Measurements from ENCODE around the gene POLR1B.
A peak's percentile ranks its signal among the peaks of the same experiment; 100 is the strongest.
"Not testable (repeated sequence)": the region's sequence is repeated elsewhere in the genome, so short reads cannot be mapped to it uniquely, and the experiment has no call there.

The POLR1B gene

GRCh38 chr2:112541315-112542122 is 746 bp upstream of the POLR1B start:
- peak; percentile 70 for DNase-seq

GRCh38 chr2:112542984-112543661 is 858 bp downstream of the POLR1B start:
- DNase-seq, result peak; percentile 5

GRCh38 chr2:112547333-112547732 is 5.1 kb downstream of the POLR1B start:
- DNase-seq, result no peak

- DNase-seq, result no peak
These were observed 6.7 kb downstream of the POLR1B start for GRCh38 chr2:112548980-112549379.

GRCh38 chr2:112566104-112566503 is 23.8 kb downstream of the POLR1B start:
- no peak for DNase-seq

GRCh38 chr2:112566508-112566907 is 24.2 kb downstream of the POLR1B start:
- DNase-seq, result not testable (repeated sequence)

GRCh38 chr2:112572005-112572404 is 29.7 kb downstream of the POLR1B start:
- no peak for DNase-seq

GRCh38 chr2:112577756-112578155 is 35.5 kb downstream of the POLR1B start:
- no peak for DNase-seq

- no peak for DNase-seq
These were observed 37.0 kb downstream of the POLR1B start for GRCh38 chr2:112579241-112579640.

- no peak for DNase-seq
These were observed 37.8 kb downstream of the POLR1B start for GRCh38 chr2:112580084-112580483.

GRCh38 chr2:112582314-112582746 is 40.1 kb downstream of the POLR1B start:
- peak; percentile 43 for DNase-seq

GRCh38 chr2:112583497-112584133 is 41.4 kb downstream of the POLR1B start:
- DNase-seq, result peak; percentile 3

- DNase-seq, result peak; percentile 93
These were observed 42.0 kb downstream of the POLR1B start, which contains the start of gene CHCHD5 for GRCh38 chr2:112584134-112584890. Gene CHCHD5, plus strand, starts transcription at chr2:112584609. Its CDS starts 39 bp downstream, at chr2:112584648.

GRCh38 chr2:112584891-112585250 is 42.6 kb downstream of the POLR1B start:
- no peak for DNase-seq

- no peak for DNase-seq
These were observed 43.1 kb downstream of the POLR1B start for GRCh38 chr2:112585400-112585799.

GRCh38 chr2:112585873-112586464 is 43.7 kb downstream of the POLR1B start:
- no peak for DNase-seq

- DNase-seq, result no peak
These were observed 46.4 kb downstream of the POLR1B start for GRCh38 chr2:112588611-112589045.

GRCh38 chr2:112591413-112591812 is 49.1 kb downstream of the POLR1B start:
- DNase-seq, result no peak

GRCh38 chr2:112593736-112594135 is 51.5 kb downstream of the POLR1B start:
- no peak for DNase-seq

- DNase-seq, result no peak
These were observed 55.5 kb downstream of the POLR1B start for GRCh38 chr2:112597537-112598322.

GRCh38 chr2:112600634-112601033 is 58.4 kb downstream of the POLR1B start:
- no peak for DNase-seq

- no peak for DNase-seq
These were observed 59.5 kb downstream of the POLR1B start for GRCh38 chr2:112601754-112602153.
